8988T (cell line): ENCODE measurements around the gene BYSL.
"Not testable (repeated sequence)": the region's sequence is repeated elsewhere in the genome, so short reads cannot be mapped to it uniquely, and the experiment has no call there.

Experiments used
- DNase-seq: peaks from one replicate; pipeline ENCODE4 v3.0.0; 2011

Gene BYSL

DNA sequence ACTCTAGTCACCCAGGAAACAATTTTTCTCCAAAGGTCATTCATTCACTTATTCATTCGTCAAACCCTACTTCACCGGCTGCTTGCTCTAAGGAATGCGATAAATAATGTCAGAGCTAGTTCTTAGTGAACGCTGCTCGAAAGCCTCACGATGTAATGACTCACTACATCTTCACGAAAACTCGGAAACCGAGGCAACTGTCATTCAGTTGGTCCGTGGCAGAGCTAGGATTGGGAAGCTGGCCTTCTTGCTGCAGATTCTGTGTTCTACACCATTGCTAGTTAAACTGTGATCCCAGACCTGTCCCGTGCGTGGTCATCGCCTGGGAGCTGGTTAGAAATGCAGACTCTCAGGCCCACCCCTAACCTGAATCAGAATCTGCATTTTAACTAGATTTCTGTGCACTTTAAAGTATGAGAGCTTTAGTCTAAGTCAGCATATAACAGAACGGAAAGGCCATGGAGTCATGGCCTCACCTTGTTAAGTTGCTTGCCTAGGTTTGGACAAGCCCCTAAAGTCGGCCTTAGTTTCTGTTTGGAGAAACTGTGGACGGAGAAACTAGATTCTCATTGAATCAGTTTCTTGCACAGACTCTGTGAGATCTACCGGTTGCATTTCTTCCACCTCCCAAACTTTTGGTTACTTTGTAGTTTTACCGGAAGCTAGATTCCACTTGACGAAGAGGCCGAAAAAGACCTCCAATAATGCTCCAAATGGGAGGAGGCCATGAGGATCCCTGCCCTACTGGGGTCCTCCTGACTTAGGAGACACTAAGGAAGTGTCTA, 21.0 kb downstream of the BYSL start:
- DNase-seq, result no peak

DNA sequence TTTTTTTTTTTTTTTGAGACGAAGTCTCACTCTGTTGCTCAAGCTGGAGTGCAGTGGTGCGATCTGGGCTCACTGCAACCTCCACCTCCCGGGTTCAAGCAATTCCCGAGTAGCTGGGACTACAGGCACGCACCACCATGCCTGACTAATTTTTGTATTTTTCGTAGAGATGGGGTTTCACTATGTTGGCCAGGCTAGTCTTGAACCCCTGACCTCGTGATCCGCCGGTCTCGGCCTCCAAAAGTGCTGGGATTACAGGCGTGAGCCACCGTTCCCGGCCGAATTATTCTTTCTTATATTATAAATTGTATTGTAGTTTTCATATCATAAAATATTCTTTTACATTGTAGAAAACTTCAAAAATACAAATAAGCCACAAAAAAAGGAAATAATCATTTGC, 21.6 kb downstream of the BYSL start:
- not testable (repeated sequence) for DNase-seq

DNA sequence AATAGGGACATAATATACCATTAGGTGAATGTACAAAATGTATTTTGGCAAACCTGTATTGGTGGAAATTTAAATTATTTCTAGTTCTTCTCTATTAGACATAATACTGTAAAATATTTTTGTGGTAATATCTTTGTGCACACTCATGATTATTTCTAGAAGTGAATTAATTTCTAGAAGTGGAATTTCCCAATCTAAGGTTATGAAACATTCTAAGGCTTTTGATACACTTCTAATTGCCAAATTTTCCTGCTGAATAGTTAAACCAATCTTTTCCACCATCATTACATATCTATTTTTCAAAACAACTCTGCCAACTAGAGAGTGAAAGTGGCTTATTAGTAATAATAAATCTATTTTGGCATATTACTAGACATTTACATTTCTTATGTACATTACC, 22.2 kb downstream of the BYSL start:
- no peak for DNase-seq

DNA sequence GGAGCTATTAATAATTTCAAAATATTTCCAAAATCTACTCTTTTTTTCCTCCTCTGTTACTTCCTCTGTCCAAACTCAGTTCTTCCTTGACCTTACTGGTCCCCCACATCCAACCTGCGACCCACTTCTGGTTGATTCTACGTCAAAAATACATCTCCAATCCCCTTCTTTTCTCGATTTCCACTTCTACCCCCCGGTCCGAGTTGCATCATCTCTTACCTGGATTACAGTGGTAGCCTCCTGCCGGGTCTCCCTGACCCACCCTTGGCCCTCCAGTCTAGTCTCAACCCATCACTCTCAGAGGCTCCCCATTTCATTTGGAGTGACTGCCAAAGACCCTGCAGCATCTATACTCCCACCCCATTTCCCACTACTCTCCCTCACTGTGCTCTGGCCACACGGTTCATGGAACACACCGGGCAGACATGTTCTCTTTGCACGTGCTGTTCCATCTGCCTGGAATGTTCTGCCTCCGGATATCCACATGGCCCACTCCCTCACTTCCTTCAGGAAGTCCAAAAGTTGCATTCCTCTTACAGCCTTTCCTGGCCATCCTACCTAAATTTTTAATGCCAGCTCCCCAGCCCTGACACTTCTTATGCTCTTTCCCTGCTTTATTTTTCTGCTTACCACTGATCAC, 26.4 kb downstream of the BYSL start:
- DNase-seq, result no peak

DNA sequence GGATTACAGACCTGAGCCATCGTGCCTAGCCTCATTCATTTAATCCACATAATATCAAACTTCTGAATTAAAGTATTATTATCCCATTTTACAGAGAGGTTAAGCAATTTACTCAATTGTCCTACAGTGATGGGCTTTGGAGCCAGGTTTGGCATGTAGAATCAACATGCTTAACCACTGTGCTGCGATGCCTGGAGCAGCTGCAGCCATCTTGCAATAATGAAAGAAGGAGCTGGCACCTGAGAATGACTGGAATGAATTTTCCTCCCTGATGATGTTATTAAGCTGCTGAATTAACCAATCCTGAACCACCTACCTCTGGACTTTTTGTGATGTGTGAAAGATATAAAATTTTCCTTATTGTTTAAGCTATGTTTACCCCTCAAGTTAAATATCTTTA, 33.4 kb downstream of the BYSL start:
- DNase-seq, result no peak

DNA sequence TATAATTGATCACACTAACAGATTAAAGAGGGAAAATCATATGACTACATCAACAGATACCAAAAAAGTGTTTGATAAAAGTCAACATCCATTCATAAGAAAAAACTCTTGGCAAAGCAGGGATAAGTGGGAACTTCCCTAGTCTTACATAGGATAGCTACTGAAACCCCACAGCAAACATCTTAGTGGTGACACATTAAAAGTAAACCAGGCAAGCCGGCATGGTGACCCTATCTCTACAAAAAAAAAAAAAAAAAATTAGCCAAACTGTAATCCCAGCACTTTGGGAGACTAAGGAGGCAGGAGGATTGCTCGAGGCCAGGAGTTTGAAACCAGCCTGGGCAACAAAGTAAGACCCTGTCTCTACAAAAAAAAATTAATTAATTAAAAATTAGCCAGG, 34.1 kb downstream of the BYSL start:
- no peak for DNase-seq

DNA sequence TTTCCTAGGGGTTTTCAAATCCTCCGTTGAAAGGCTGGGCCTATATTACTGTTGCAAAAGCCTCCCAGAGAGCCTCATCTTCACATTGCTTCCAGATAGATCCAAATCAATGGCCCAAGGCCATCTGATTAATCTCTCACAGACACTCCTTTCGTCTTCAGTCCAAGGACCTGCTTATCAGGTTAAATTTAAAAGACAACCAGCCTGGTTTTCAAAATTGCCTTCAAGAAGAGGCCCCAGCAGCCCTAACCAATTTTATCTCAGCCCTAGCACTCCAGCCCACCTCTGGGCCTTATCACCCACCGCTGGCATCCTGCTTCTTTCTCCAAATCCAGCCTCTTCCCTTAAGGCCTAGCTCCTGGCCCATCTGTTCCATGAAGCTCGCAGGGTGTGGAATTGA, 35.8 kb downstream of the BYSL start:
- no peak for DNase-seq

DNA sequence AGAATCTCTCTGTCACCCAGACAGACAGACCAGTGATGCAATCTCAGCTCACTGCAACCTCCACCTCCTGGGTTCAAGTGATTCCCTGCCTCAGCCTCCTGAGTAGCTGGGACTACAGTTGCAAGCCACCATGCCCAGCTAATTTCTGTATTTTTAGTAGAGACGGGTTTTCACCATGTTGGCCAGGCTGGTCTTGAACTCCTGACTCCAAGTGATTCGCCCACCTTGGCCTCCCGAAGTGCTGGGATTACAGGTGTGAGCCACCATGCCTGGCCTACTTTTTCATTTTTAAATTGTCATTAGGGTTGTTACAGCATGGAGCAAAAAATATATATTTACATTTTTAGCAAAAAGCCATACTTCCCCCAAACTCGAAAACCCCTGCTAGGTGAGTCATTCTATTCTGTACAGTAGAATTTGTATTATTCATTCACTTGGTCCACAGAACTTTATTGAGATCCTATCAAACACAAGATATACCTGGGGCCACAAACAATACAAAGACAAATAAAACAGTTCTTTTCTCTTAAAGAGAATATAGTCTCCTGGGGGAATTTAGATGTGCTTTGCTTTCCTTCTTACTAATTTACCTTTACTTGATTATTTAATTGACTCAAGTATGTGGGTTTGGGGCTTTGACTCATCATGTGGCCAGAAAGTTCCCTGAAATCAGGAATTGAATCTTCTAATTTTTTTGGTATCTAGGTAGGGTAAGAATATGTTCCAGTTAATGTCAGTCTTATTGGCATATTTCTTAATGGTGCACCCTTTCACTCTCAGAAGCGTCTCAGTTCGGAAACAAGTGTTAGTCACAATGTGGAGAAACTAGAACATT, 36.9 kb downstream of the BYSL start:
- DNase-seq, result no peak

DNA sequence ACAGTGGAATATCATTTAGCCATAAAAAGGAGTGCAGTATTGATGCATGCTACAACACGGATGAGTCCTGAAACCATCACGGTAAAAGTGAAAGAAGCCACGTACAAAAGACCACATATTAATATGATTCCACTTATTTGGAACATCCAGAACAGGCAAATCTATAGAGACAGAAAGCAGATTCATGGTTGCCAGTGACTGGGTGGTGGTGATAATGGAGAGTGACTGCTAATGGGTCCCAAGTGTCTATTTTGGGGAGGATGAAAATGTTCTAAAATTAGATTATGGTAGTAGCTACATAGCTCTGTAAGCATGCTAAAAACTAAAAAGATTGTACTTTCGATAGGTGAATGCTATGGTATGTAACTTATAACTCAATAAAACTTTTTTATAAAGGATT, 38.7 kb downstream of the BYSL start:
- no peak for DNase-seq

DNA sequence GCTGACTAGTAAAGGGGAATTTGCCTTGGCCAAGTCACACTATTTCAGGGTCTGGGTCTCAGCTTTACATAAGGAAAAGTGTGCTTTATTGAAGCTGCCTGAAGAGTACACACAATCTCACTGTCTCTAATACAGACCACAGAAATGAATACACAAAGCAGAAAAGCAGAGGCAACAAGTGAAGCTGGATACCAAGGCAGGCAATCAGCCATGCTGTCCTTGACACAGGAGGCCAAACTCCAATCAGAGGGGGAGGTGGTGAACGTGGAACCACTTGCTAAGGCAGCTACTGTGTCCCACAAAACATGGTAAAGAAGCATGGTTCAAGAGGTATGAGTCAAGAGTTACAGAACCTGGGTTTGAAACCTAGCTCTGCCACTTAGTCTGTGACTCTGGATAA, 42.1 kb downstream of the BYSL start:
- DNase-seq, result no peak

DNA sequence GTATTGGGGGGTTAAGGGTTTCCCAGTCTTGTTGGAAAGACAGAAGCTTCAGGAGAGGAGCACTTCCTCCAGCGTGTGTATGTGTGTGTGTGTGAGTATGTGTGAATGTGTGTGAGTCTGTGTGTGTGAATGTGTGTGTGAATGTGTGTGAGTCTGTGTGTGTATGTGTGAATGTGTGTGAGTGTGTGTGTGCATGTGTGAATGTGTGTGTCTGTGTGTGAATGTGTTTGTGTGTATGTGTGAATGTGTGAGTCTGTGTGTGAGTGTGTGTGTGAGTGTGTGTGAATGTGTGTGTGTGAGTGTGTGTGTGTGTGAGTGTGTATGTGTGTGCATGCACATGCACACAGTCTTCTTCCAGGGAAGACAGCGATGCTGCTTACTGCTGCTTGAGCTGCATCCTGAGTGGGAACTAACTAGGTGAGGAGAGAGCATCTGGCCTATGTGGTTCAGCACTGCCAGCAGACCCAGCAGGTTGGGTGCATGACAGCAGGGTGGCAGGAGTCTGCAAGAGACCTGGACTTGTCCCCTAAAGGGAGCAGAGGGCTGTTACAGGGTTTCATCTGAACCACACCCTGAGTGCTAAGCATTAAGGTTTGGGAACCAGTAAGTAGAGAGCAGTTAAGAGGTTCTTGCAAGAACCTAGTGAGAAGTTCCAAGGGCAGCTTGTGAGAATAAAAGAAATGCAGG, 43.0 kb downstream of the BYSL start:
- DNase-seq, result no peak

DNA sequence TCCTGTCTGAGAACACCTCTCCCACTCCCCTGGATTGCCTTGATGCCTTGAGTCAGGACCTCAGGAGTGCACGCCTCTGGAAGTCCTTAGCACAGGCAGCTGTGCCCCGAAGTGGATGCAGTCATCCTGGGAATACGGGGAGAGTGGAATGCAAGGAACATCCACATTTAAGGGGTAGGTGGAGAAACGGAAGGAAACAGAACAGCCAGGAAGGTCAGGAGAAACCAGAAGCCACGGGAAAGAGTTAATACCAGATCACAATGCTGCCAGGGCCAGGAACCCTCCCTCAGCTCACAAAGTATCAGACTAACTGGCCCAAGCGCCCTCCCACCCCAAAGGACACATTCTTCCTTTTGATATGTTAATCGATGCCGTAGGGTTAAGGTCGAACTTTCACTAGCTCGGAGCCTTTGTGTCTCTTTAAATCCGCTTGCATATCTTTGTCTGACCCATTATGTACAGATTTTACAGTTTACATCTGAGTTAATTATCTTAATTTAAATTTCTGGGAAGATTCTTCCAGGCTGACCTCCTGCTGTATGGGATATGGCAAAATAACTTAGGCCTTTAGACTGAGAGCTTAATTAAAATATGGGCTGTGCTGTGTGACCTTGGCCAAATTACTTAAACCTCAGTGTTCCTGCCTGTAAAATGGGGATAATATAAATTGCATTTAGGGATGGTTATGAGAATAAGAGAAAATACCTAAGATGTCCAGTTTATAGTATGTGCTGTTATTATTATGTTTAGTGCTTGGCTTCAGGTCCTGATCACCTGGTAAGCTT, 44.3 kb downstream of the BYSL start:
- no peak for DNase-seq

DNA sequence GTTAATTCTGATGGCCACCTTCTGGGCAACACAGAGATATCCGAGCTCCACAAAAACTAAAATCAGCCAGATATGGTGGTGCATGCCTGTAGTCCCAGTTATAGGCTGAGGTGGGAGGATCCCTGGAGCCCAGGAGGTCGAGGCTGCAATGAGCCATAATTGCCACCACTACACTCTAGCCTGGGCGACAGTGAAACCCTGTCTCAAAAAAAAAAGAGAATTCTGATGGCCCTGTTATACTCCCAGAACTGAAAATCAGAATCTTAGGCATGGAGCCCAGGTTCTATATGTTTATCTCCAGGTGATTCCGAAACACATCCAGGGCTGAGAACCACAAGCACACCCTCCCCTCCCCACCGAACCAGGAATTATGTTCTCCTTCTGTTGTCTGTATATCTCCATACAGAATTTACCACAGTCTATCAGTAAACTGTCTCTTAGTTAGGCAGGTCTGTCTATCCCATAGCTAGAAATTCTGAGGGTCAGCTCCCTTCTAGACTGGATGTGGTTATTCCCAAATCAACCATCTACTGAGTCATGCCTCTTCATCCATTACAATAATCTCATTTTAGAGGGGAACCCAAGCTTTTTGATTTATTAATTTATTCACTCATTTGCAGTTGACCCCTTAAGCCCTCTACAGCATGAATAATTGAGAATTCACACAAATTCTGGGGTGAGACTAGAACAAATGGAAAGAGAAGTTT, 45.1 kb downstream of the BYSL start:
- no peak for DNase-seq

DNA sequence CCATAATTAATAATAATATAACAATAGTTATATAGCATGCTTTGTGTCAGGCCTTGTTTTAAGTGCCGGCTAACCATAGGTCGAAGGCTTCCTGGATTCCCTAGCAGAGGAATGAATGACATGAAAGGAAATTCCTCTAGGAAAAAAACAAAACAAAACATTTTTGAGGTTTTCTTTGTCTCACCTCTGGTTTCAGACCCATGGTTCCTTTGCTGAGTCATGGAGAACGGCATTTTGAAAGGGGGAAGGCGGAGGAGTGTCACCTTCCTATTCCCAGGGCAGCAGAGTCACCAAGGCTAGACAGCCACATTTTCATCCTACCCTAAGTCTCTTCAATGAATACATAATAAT, 45.6 kb downstream of the BYSL start:
- peak; percentile 52 for DNase-seq

DNA sequence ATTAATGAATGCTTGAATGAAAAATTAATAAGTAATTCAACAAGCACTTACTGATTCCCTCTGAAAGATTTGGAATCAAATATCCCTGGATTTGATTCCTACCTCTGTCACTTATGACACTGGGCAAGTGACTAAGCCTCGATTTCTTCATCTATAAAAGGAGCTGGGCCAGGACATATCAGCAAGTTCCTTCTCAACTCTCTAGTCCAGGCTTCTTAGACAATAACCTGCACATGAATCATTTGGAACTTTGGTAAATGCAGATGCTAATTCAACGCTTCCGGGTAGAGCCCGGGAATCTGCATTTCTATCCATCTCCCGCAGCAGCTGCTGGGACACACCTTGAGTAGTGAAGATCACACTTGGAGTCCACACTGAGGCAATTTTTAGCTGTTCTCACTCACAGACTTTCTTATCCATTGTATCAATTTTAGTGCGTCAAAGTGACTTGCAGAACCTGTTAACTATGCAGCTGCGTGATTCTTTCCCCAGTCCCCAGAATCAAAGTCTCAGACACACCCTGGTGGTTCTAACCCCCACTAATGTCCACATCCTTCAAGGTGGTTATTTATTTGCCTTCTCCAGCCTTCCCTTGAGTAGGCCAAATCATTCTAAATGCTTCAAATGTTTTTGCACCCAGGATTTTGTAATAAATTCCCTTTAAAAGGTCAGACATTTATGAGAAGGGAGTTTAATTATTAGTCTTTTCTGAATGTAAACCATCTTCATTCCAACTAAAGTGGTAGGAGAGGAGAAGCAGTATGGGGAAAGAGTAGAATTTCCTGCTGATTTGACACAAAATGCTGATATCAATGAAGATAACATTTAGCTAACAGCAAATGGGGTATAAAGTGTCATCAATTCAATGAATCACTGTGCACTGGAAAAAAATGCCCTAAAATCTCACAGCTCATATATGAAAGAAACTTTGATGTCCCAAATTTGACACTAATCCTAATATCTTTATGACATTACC, 46.3 kb downstream of the BYSL start:
- no peak for DNase-seq

DNA sequence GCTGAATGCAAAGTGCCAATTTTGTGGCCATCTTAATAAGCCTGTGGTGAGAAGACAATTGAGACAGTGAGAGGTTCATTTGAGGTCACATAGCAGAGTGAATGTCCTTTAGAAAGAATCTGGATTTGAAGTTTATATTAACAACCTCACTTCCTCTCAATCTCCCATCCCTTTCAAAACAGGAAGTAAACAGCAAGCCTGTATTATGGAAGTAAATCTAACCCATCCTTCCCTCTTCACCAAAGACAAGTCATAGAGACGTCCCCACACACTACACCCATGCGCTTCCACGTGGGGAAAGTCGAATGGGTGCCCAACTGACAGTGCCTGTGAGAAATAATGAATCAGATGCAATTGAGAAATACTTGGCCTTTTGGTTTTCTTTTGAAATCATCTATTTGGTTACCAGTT, 49.1 kb downstream of the BYSL start:
- no peak for DNase-seq

DNA sequence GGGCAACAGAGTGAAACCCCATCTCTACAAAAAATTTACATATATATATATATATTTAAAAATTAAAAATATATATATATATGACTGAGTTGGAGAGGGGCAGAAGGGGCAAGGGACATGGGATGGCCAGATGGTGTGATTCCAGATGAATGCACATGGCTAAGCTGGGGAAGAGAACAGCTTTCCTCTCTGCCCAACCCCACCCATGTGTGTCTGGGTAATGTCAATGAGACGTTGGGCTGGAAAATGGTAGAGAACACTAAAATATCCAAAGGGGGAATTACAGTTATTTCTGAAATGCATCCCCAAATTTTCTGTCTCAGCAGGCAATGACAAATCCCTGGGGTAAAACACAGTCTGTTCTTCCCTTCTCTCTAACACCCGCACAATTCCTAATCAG, 51.5 kb downstream of the BYSL start:
- no peak for DNase-seq

DNA sequence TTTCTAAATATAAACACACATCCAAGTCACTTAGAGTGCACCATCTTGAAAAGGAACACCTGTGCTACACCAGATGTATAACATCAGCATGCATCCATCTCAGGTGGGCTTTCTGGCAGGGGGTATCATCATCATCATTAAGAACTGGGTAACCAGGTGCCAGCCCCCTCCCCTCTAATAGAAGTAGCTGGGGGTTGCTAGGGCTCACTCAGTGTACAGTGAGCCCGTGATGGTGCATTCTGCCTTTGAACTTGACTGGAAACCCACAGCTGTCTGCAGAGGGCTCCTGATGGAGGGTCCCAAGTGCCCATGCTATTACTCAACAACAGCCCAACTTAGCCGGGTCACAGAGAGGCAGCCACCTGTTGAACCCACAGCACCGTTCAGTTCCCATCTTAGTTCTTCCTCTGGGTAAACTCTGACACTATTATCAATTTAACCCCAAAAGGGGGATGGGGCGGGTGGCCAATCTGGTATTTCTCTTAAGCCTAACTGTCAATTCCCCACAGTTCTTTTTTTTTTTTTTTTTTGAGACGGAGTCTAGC, 53.1 kb downstream of the BYSL start:
- DNase-seq, result no peak

DNA sequence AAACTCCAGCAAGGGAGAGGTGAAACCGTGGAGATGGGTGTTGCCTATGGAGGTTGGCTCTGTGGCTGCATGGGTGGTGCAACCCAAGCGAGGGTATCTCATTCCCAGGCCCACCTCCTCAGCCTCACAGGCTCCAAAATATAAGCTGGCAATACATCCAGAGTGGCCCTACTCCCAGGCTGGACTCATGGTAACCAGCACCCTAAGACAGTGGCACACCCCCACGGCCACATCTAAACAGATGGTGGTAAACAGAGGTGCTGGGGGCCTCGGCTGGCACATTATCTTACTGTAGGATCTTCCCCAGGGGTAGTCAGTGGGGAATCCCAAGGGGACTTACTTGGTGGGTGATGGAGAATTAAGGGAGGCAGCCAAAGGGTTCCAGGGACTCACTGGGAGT, 54.0 kb downstream of the BYSL start:
- no peak for DNase-seq

DNA sequence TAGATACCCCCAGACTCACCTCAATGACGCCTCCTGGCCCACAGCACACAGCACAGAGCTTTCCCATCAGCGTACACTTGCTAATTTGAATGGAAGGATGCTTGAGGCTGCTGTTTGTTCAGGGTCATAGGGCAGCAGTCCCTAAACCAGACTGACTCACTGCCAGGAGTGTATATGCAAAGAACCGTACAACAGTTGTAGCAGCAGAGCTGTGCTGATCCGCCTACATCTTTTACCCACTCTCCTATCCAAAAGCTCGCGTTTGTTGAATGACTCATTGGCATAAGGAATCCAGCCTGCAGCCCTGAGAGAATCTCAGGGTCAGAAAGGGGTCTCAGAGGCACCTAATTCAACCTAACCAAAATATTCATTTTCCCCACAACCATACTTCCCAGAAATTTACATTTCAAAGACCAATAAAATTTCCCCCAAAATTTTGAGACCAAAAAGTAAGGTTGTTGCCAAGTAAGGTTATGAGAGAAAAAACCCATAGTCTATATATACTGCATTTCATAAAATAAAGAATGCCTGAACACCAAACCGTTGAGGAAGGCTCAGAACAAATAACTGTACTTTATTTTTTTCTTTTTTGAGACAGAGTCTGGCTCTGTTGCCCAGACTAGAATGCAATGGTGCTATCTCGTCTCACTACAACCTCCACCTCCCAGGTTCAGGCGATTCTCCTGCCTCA, 55.6 kb downstream of the BYSL start:
- DNase-seq, result peak; percentile 32
